Ammon's horn (tissue), 1 donor: Measurements from ENCODE around the gene ALDH3B2.

Source experiments
- DNase-seq: peaks from one replicate; pipeline ENCODE4 v3.0.0-alpha.2; 2016; ENCODE audit warnings: low spot score

The ALDH3B2 gene

GRCh38 chr11:67613960-67614715 is 60.3 kb downstream of the ALDH3B2 start:
- no peak for DNase-seq

- DNase-seq, result no peak
Measured at GRCh38 chr11:67613313-67613959, 61.0 kb downstream of the ALDH3B2 start.

GRCh38 chr11:67612751-67613150 is 61.7 kb downstream of the ALDH3B2 start:
- no peak for DNase-seq
